Astrocyte of the spinal cord (primary cell): ENCODE data around the gene CLIP1.

Source experiments
- DNase-seq: peaks from one replicate; pipeline ENCODE4 v3.0.0; 2011; ENCODE audit warnings: low read depth, low spot score
- H3K4me3 ChIP-seq: 2 replicates; pipeline ENCODE4 v1.5.1; 2011; ENCODE audit warnings: low read depth, mild to moderate bottlenecking, low read length, moderate library complexity
- CTCF ChIP-seq: IDR thresholded peaks from 2 replicates; pipeline ENCODE4 v1.5.1; 2012; ENCODE audit warnings: low read depth, mild to moderate bottlenecking, low read length, inconsistent platforms
- in situ Hi-C: cut with HindIII; loops from 2 replicates; pipeline ENCODE4 v1.10.0; 2017; ENCODE audit warnings: low sequenced_read_pairs

CLIP1 gene

GRCh38 chr12:122323311-122324019 lies 99.0 kb downstream of the CLIP1 start:
- H3K4me3 ChIP-seq = no peak overlapping the region
- TF ChIP-seq CTCF = no peak
- in situ Hi-C loops = no loop called here
- DNase-seq = no peak

GRCh38 chr12:122322501-122322900 lies 100.0 kb downstream of the CLIP1 start:
- H3K4me3 ChIP-seq = no peak overlapping the region
- no peak for TF ChIP-seq CTCF
- in situ Hi-C loops = no loop called here
- DNase-seq = peak; percentile 19

- DNase-seq = peak; percentile 85
- TF ChIP-seq CTCF = no peak
- in situ Hi-C loops = no loop called here
- H3K4me3 ChIP-seq = no peak overlapping the region
These were observed 103.6 kb downstream of the CLIP1 start for GRCh38 chr12:122318607-122319605.

- DNase-seq = no peak
- H3K4me3 ChIP-seq = no peak overlapping the region
- TF ChIP-seq CTCF = no peak
- in situ Hi-C loops = no loop called here
These were observed 109.5 kb downstream of the CLIP1 start for GRCh38 chr12:122312926-122313325.

- no peak for DNase-seq
- TF ChIP-seq CTCF = no peak
- in situ Hi-C loops = no loop called here
- H3K4me3 ChIP-seq = no peak overlapping the region
These were observed 110.8 kb downstream of the CLIP1 start for GRCh38 chr12:122311696-122312095.

GRCh38 chr12:122310626-122311333 lies 111.7 kb downstream of the CLIP1 start:
- TF ChIP-seq CTCF = no peak
- in situ Hi-C loops = no loop called here
- no peak for DNase-seq
- H3K4me3 ChIP-seq = no peak overlapping the region
